Lower leg skin (tissue), 3 donors: ENCODE data around the gene SPAG5.

Experiments used
- CTCF ChIP-seq, 3 donors: fragments of 450-650 bp; IDR thresholded peaks; one replicate each; pipeline ENCODE4 v1.5.1; 2016; ENCODE audit warnings: antibody characterized with exemption in 3 of 3, mild to moderate bottlenecking in 3 of 3, moderate library complexity in 2 of 3
- POLR2A ChIP-seq, 2 donors: fragments of 450-650 bp; IDR thresholded peaks; one replicate each; pipeline ENCODE4 v1.6.1; 2016 to 2017; ENCODE audit warnings: antibody characterized with exemption in 2 of 2, mild to moderate bottlenecking in 1 of 2, moderate library complexity in 1 of 2

GRCh38 chr17:28597606-28598383 lies 1.0 kb downstream of the SPAG5 start:
- TF ChIP-seq CTCF (IDR thresholded peaks at IDR 0.05) (no peak), POLR2A (IDR thresholded peaks at IDR 0.05) (no peak)
